Suprapubic skin (tissue), 4 donors: Measurements from ENCODE around the gene NUDT1.

Source experiments
- CTCF ChIP-seq, 2 donors: fragments of 200-600 bp in 1 of 2; fragments of 450-650 bp in 1 of 2; sonication (generic) in 1 of 2; IDR thresholded peaks; one replicate each; pipeline ENCODE4 v1.5.1; 2016 to 2019; ENCODE audit warnings: antibody characterized with exemption in 2 of 2, mild to moderate bottlenecking in 1 of 2, moderate library complexity in 1 of 2
- POLR2A ChIP-seq, 2 donors: fragments of 450-650 bp; IDR thresholded peaks; one replicate each; pipeline ENCODE4 v1.6.1; 2017; ENCODE audit warnings: antibody characterized with exemption in 2 of 2, mild to moderate bottlenecking in 2 of 2, moderate library complexity in 2 of 2
- POLR2AphosphoS5 ChIP-seq, 3 donors: sonication (generic); formaldehyde crosslinking; IDR thresholded peaks; one replicate each; pipeline ENCODE4 v1.6.1; 2017; ENCODE audit warnings: antibody characterized with exemption in 3 of 3

GRCh38 chr7:2251381-2251780, 9.4 kb downstream of the NUDT1 start:
- TF ChIP-seq POLR2AphosphoS5 (IDR thresholded peaks at IDR 0.05), result no peak
- TF ChIP-seq CTCF (IDR thresholded peaks at IDR 0.05), result no peak
- TF ChIP-seq POLR2A (IDR thresholded peaks at IDR 0.05), result no peak
